Loucy (cell line): Measurements from ENCODE around the gene PYURF.

ENCODE experiments used
- CTCF ChIP-seq: fragments of 200-600 bp; sonication (generic); conservative IDR thresholded peaks from 2 replicates; pipeline ENCODE4 v1.5.1; 2014; ENCODE audit warnings: mild to moderate bottlenecking, antibody characterized with exemption, low read length
- EZH2phosphoT487 ChIP-seq: fragments of 200-600 bp; IDR thresholded peaks from 2 replicates; pipeline ENCODE4 v1.6.1; 2018; ENCODE audit warnings: antibody characterized with exemption, mild to moderate bottlenecking, moderate library complexity, borderline replicate concordance

GRCh38 chr4:88533088-88533790, 9.7 kb upstream of the PYURF start:
- TF ChIP-seq CTCF (no peak), EZH2phosphoT487 (no peak)
